ENCODE data around the gene HIP1.
"Not testable (repeated sequence)": the region's sequence is repeated elsewhere in the genome, so short reads cannot be mapped to it uniquely, and the experiment has no call there.

Gene HIP1

DNA sequence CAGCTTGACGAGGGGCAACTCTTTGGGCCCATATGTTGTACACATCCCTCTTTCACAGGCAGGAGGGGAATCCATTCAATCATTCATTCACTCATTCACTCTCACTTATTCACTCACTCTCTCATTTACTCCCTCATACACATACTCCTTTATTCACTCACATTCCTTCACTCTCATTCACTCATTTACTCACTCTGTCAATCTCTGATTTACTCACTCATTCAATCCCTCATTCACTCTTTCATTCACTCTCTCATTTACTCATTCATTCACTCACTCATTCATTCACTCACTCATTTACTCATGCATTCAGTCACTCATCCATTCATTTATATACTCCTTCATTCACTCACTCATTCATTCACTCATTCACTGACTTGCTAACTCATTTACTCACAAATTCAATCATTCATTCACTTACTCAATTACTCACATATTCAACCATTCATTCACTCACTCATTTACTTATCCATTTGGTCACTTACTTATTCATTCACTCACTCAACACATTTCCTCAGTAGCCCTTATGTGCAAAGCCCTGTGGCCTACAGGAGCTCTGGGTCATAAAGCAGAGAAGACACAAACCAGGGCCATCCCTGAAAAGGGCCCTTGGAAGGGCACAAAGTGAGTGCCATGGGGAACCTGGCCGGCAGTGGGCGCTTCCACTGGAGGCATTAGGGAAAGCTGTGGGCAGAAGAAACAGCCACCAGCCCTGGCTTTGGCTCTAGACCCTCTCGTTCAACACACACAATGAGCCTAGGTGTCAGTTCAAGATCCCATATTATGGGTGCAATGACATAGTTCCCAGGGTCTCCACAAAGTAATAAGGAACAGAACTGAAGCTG is 26.0 kb downstream of the HIP1 start:
- no peak for DNase-seq (ENCODE audit: low spot score)

DNA sequence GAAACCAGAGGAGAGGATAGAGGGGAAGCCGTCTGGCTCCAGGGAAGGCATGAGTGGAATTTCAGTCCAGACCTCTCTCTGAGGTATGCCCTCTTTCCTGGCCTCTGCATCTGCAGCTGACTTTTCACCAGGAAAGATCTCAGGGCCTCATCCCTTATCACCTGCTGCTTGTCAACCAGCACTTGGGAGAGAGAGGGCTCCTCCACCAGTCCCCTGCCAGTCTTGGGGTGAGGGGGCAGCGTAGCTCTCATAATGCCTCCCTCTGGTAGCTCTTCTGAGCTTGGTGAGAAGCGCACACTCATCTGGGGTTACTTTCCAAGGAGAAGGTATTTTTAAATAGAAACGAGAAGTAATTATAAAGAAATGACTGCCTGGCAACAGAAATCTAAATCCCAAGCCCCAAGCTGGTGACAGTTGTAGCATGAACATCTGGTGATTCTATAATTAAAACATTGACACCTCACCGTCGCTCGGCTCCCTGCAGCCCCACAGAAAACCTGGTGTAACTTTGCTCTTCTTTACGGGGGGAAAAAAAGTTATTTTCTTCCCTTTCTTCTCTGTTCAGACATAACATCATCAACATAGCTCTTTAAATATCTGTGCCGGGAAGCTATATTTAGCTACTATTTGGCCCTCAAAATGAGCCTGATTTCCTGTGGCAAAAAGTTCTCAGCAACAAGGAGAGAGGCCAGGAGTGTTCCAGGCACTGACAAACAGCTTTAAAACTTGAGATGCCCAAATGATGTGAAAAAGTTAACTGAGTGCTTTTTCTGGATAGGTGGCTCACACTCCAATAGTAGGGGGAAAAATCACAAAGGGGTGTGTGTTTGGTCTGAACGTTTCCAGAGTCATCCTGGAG is 26.9 kb downstream of the HIP1 start:
- DNase-seq (ENCODE audit: low spot score): no peak

DNA sequence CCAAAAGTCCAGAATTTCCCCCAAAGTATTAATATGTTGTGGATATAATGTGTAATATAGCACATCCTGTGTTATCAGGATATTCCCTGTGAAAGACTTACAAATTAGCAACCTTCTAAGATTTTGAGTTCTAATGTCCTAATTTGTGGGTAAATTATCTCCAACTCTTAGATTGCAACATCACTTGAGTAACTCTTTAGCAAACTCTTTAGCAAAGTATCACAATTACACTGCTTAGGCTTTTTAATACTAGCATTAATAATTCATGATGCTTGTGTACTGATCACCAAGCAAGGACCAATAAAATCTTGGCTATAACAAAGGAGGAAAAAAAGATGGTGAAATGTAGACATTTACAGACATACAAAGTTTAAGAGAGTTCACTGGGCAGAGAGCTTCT is 27.7 kb downstream of the HIP1 start:
- no peak for DNase-seq (ENCODE audit: low spot score)

DNA sequence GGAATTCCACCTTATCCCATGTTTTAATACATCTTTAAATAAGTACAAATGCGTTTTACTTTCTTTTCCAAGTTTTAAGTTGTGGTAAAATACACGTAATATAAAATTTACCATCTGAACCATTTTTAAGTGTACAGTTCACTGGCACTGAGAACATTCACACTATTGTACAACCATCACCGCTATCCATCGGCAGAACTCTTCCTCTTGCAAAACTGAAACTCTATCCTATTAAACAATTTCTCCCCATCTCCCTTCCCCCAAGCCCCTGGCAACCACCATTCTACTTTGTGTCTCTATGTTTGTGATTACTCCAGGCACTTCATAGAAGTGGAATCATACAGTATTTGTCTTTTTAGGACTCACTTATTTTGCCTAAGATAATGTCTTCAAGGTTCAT is 33.8 kb downstream of the HIP1 start:
- no peak for DNase-seq (ENCODE audit: low spot score)

DNA sequence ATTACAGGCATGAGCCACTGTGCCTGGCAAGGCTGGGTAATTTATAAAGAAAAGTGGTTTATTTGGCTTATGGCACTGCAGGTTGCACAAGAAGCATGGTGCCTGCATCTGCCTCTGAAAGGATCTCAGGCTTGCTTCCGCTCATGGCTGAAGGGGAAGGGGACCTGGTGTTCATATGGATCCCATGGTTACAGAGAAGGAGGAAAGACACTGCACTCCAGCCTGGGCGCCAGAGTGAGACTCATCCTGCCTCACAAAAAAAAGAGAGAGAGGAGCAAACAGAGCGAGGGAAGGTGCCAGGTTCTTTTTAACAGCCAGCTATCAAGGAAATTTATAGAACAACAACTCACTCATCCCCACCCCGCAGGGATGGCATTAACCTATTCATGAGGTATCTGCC is 36.2 kb downstream of the HIP1 start:
- DNase-seq (ENCODE audit: low spot score): no peak

DNA sequence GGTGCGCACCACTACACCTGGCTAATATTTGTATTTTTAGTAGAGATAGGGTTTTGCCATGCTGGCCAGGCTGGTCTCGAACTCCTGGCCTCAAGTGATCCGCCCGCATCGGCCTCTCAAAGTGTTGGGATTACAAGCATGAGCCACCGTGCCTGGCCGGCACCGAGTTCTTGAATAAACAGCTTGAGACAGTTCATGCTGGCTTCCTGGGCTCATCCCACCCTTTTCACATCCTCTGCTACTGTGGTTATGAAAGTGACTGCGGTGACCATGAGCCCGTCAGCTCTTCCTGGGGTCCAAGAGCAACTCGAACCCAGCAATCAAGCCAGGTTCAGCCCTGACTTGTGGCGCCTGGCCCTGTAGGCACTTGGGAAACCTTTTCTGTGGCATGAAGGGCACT is 38.7 kb downstream of the HIP1 start:
- DNase-seq (ENCODE audit: low spot score): no peak

DNA sequence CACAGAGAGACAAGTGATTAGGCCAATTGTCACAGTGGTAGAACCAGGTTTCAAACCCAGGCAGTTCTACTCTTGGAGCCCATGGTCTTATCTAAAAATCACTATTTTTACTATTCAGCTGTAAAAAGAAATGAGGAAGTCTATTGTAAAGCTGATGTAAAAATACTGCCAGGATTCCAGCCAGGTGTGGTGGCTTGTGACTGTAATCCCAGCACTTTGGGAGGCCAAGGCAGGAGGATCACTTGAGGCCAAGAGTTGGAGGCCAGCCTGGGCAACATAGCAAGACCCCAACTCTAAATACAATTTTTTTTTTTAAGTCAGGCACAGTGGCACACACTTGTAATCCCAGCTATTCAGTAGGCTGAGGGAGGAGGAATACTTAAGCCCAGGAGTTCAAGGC is 40.4 kb downstream of the HIP1 start:
- DNase-seq (ENCODE audit: low spot score): no peak

DNA sequence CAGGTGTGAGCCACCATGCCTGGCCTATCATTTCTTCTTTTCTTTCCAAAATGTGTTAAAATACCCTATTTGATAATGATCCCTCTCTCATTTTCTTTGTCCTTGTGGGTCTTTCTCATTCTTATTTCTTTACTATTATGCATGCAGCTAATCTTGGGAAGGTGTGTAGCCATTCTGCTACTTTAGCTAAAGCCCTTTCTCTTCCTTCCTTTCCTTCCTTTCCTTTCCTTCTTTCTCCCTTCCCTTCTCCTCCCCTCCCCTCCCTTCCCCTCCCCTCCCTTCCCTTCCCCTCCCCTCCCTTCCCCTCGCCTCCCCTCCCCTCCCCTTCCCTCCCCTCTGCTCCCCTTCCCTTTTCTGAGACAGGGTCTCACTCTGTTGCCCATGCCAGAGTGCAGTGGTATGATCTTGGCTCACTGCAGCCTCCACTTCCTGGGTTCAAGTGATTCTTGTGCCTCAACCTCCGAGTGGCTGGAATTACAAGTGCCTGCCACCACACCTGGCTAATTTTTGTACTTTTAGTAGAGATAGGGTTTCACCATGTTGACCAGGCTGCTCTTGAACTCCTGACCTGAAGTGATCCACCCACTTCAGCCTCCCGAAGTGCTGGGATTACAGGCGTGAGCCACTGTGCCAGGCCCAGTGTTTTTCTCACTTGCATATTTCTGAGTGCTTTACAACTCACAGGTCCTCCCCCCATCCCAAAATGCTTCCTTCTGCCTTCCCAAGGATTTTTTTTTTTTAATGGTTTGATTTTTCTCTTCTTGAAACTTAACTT is 42.3 kb downstream of the HIP1 start:
- no peak for DNase-seq (ENCODE audit: low spot score)

DNA sequence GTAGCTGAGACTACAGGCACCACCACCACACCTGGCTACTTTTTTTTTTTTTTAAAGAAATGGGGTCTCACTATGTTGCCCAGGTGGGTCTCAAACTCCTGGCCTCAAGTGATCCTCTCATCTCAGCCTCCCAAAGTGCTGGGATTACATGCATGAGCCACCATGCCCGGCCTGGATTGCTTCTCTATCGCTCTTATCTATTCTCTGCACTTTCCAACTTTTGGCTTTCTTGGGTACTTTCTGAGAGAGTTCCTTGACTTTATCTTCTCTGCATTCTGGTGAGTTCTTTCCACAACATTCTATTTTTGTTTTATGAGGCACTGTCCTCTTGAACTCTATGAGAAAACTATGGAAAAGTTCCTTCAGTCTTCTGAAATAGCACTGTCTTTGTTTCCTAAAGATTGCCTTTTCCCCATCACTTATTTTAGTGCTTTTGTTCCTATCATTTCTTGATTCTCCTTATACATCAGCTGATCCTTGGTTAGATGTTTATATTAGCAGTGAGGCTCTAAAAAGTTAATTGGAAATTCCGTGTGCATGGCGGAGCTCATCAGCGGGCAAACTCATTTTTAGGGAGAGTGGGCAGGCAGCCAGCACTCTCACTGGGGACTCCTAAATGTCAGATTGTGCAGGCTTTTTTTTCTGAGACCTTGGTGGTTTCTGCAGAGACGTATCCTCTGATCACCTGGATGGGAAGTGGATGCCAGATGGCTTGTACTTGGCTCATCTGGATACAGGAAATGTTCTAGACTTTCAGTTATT is 43.9 kb downstream of the HIP1 start:
- no peak for DNase-seq (ENCODE audit: low spot score)

DNA sequence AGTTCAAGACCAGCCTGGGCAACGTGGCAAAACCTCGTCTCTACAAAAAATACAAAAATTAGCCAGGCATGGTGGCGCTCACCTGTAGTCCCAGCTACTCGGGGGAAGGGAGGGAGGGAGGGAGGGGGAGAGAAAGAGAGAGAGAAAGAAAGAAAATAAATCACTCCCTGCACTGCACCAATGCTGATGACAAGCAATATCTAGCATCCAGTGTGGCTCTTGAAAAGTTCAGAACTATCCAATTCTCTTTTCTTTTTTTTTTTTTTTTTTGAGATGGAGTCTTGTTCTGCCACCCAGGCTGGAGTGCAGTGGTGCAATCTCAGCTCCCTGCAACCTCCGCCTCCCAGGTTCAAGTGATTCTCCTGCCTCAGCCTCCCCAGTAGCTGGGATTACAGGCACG is 45.1 kb downstream of the HIP1 start:
- DNase-seq (ENCODE audit: low spot score): not testable (repeated sequence)

DNA sequence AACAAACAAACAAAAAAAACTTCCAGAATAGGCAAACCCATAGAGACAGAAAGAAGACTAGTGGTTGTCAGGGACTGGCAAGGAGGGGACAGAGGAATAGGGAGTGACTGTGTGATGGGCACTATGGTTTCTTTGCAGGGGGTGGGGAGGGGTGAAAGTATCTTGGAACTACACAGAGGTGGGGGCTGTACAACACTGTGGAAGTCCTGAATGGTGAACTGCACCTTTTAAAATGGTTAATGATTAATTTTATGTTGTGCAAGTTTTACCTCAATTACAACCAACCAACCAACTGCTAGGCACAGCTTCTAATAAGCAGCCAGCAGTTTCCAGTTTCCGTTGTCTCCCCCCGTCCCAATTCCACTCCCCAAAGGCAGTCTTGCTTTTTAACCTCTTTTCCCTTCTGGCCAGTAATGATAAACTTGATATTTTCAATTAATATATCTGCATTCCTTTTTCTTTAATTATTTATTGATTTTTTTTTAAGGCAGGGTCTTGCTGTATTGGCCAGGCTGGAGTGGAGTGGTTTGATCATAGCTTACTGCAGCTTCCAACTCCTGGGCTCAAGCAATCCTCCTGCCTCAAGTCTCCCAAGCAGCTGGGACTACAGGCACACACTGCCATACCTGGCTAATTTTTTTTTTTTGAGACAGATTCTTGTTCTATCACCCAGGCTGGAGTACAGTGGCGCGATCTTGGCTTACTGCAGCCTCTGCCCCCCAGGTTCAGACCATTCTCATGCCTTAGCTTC is 46.8 kb downstream of the HIP1 start:
- DNase-seq (ENCODE audit: low spot score): no peak

DNA sequence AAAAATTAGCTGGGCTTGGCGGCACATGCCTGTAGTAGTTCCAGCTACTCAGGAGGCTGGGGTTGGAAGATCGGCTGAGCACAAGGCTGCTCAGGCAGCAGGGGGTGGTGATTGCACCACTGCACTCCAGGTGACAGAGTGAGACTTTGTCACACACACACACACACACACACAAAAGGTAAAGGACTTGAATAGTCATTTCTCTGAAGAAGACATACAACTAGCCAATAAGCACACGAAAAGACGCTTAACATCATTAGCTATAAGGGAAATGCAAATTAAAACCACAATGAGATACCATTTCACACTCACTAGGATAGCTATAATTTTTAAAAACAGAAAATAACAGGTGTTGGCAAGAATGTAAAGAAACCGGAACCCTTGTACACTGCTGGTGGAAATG is 48.6 kb downstream of the HIP1 start:
- no peak for DNase-seq (ENCODE audit: low spot score)

DNA sequence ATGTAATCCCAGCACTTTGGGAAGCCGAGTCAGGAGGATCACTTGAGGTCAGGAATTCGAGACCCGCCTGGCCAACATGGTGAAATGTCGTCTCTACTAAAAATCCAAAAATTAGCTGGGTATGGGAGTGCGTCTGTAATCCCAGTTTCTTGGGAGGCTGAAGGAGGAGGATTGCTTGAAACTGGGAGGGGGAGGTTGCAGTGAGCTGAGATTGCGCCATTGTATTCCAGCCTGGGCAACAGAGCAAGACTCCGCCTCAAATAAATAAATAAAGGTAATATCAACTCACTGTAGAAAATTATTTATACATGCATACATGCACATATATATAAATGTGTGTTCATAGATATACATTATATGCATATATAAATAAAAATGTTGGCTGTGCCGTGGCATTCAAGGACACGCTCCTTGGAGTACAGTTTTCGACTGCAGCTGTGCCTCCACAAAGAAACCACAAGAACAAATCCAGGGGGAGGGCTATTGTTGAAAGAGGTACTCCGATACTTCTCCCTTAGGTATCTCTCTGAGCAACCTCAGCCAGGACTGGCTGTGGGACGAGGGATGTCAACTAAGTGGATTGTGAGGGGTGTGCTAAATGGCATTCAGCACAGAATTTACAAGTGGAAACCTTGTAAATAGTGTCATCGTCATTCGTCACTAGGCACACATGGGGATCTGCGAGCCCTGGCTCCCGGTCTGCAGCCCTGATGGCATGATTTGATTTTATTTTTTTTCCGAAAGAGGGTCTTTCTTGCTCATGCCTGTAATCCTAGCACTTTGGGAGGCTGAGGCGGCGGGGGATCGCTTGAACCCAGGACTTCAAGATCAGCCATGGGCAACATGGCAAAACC is 49.3 kb downstream of the HIP1 start:
- no peak for DNase-seq (ENCODE audit: low spot score)

DNA sequence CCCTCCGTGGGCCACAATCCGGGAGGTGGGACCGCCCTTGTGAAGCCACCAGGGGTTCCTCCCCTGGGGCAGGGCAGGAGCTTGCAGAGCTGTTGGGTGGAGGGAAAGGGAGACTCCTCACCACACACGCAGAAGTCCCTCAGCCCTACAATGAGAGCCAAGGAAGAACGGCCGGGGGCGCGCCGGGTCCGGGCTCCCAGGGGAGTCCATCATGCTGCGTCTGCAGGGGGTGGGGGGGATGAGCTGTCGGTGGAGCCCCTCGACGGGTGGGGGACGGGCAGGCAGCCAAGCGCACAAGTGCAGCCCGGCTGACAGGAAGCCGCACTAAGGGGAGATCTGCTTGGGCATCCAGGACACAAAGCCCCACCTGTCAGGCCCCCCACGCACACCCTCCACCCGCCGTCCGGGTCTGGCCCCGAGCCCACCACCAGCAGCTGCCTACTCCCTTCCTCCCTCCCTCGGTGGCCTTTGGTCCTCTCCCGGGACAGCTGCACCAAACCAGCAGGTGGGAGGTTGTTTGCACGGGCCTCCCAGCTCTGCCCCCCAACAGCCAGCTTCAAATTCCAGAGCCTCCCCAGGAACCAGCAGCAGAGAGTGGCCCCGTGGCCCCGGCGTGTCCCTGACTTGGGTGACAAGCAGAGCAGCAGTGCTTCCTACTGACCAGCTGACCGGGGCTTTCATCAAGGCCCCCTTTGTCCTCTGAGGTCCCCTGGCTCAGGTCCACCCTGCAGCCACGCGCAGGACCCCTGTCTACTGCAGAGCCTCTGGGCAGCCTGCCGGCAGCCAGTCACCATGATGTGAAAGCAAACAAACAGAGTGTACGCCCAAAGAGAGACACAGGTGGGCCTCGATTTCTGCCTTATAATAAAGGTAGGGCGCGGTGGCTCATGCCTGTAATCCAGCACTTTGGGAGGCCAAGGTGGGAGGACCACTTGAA is 50.3 kb downstream of the HIP1 start:
- DNase-seq (ENCODE audit: low spot score): no peak

DNA sequence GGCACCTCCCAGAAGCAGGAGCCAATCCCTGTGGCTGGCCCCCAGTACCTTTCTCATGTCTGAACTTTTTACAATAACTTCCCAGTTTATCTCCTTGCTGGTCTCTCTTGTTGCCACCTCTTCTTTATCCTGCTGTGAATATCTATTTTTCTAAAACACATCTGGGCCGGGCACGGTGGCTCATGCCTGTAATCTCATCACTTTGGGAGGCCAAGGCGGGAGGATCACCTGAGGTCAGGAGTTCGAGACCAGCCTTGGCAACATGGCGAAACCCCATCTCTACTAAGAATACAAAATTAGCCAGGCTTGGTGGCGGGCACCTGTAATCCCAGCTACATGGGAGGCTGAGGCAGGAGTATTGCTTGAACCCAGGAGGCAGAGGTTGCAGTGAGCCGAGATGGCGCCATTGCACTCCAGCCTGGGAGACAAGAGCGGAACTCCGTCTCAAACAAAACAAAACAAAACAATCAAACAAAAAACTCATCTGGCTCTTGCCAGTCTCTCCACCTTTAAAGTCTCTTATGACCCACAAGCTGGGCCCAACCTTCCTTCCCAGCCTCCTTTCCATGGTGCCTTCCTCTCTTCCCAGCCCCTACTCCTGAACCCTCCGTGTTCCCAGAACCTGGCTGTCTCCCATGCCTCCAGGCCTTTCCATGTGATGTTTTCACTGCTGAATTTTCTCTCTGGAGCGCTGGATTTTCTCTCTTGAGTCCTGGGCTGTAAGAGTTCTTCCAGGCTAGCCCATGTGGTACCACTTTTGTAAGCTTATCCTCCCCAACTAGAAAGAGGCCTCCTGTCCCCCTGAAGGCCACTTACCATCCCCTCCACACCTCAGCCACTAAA is 51.3 kb downstream of the HIP1 start:
- no peak for DNase-seq (ENCODE audit: low spot score)

DNA sequence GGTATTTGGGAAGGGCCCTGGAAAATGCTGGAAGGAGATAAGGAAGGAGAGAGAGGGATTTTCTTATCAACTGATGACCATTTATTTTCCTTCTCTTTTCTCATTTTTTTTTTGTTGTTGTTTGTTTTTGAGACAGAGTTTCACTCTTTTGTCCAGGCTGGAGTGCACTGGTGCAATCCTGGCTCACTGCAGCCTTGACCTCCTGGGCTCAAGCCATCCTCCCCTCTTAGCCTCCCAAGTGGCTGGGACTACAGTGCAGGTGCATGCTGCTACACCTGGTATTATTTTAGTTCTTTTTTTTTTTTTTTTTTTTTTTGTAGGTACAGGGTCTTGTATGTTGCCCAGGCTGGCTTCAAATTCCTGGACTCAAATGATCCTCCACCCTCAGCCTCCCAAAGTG is 52.2 kb downstream of the HIP1 start:
- DNase-seq (ENCODE audit: low spot score): no peak

DNA sequence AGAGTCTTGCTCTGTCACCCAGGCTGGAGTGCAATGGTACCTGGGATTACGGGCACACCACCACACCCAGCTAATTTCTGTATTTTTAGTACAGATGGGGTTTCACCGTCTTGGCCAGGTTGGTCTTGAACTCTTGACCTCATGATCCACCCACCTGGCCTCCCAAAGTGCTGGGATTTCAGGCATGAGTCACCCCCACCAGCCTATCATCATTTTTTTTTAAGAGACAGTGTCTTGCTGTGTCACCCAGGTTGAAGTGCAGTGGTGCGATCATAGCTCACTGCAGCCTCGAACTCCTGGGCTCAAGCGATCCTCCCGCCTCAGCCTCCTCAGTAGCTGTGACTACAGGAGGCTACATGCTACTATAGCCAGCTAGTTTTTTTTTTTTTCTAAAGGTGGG is 56.7 kb downstream of the HIP1 start:
- not testable (repeated sequence) for DNase-seq (ENCODE audit: low spot score)

DNA sequence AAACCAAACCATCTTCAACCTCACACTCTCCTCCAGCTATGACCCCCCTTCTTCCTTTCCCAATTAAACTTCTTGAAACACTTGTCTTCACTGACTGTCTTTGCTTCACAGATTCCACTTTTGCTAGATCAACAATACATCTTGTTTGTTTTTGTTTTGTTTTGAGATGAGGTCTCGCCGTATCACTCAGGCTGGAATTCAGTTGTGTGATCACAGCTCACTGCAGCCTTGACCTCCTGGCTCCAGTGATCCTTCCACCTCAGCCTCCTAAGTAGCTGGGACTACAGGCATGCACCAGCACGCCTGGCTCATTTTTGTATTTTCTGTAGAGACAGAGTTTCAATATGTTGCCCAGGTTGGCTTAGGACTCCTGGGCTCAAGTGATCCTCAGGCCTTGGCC is 59.7 kb downstream of the HIP1 start:
- DNase-seq (ENCODE audit: low spot score): no peak

Data from hematopoietic multipotent progenitor cell treated with erythropoietin and hydrocortisone succinate and interleukin-3 and kit ligand, for 15 days (in vitro differentiated cells).